Measurements from ENCODE around the gene DOK5. TPM values are rescaled to one million over a fixed set of nuclear protein-coding genes. Genes with fewer than 3 reads are reported as not detected.

The DOK5 gene
- total and polyA plus RNA-seq, 2 of the 8 experiments (the other 6 are each of a cell fraction or from before 2014, with no cell fraction given), result 8.9 to 15.0 TPM

GRCh38 chr20:54481442-54481841 lies 6.0 kb downstream of the DOK5 start:
- Histone ChIP-seq H3K4me3 (ENCODE audit: extremely low read depth in 1 of 4, insufficient read depth in 2 of 4, low read depth in 3 of 4, low read length in 4 of 4) (no peak overlapping the region), H3K9me3 (ENCODE audit: insufficient read depth in 2 of 2, low read depth in 1 of 2, low read length in 1 of 2) (no peaks in the 10 kb centered on the region), H3K27me3 (replicated peaks in 1 of 4; ENCODE audit: control insufficient read depth in 3 of 4, extremely low read depth in 1 of 4, insufficient read depth in 3 of 4, low read length in 3 of 4) (no peaks in the 10 kb centered on the region; a peak in 2 of 7 replicates), H3K79me1 (ENCODE audit: low read depth, low read length) (no peaks in the 10 kb centered on the region), H3K23ac (ENCODE audit: insufficient read length) (no peak overlapping the region), H2BK20ac (ENCODE audit: low read length) (no peak overlapping the region), H3K23me2 (ENCODE audit: low read depth, low read length) (peaks cover 2% of the 10 kb centered on the region), H2BK120ac (replicated peaks; ENCODE audit: low read depth, low read length) (no peak overlapping the region), H3K4me1 (replicated peaks in 1 of 4; ENCODE audit: control insufficient read depth in 3 of 4, insufficient read depth in 4 of 4, low read length in 3 of 4) (peaks cover 3 to 13% (median 7%) of the 10 kb centered on the region in 4 experiments; a peak in 5 of 7 replicates), H3K4me2 (ENCODE audit: insufficient read depth in 1 of 2, low read depth in 2 of 2, low read length in 2 of 2) (no peak overlapping the region), H3K56ac (replicated peaks; ENCODE audit: insufficient read length, low read depth, low read length) (no peak overlapping the region), H2BK12ac (ENCODE audit: low read depth, low read length) (no peak overlapping the region), H3K14ac (ENCODE audit: insufficient read length) (no peak overlapping the region), H3K27ac (ENCODE audit: low read depth, low read length) (no peak overlapping the region), H2AK5ac (ENCODE audit: low read depth, low read length) (no peak overlapping the region), H3K18ac (ENCODE audit: extremely low read depth, low read length) (no peak overlapping the region), H4K8ac (ENCODE audit: extremely low read depth, insufficient read depth, low read length) (no peak overlapping the region), H2BK15ac (ENCODE audit: low read length) (no peak overlapping the region), H4K20me1 (replicated peaks in 1 of 2; ENCODE audit: control insufficient read depth in 1 of 2, insufficient read depth in 2 of 2, low read length in 2 of 2) (no peaks in the 10 kb centered on the region), H3K4ac (replicated peaks; ENCODE audit: insufficient read length, low read depth, low read length) (no peak overlapping the region), H4K91ac (replicated peaks; ENCODE audit: insufficient read length, low read length) (no peak overlapping the region), H3K79me2 (ENCODE audit: control insufficient read depth in 1 of 2, insufficient read depth in 2 of 2, low read length in 2 of 2) (peaks cover 0 to 9% of the 10 kb centered on the region in 2 experiments; a peak in 1 of 4 replicates), H3K36me3 (ENCODE audit: control insufficient read depth in 2 of 4, insufficient read depth in 4 of 4, low read length in 3 of 4) (no peaks in the 10 kb centered on the region), H2AFZ (ENCODE audit: low read length) (no peak overlapping the region), H2BK5ac (ENCODE audit: low read depth, low read length) (no peak overlapping the region), H4K5ac (ENCODE audit: insufficient read length, low read depth, low read length) (no peak overlapping the region), H3K9ac (replicated peaks in 1 of 4; ENCODE audit: extremely low read depth in 1 of 4, low read depth in 3 of 4, low read length in 3 of 4) (no peak overlapping the region)
- no peak for DNase-seq (ENCODE audit: low read depth in 1 of 2, low spot score in 2 of 2)
- POLR2A ChIA-PET (ENCODE audit: partially characterized antibody), result no interaction called here
- CTCF ChIA-PET (ENCODE audit: partially characterized antibody), result interaction anchor here (0.8 to 1.2 kb wide), 3 partner anchors 11 to 165 kb away, joined by 3 read pairs; no protein-coding TSS in a partner anchor
- WGBS, 2 experiments (ENCODE audit: extremely low coverage in 1 of 2, insufficient coverage in 1 of 2, insufficient read length in 1 of 2, insufficient replicate concordance in 2 of 2, low coverage in 1 of 2, low lambda C conversion rate in 2 of 2, missing lambda C conversion rate in 1 of 2), result 98% methylated on average over 4 of the region's 4 CpGs; no CpG with 5 or more reads in 1 of the 2 experiments
- no peak for TF ChIP-seq JUND (IDR thresholded peaks at IDR 0.05; ENCODE audit: low read length)
- TF ChIP-seq TEAD4 (IDR thresholded peaks at IDR 0.05; ENCODE audit: low read depth, low read length), result no peak
- TF ChIP-seq SP4 (IDR thresholded peaks at IDR 0.05; ENCODE audit: low read length), result no peak
- TF ChIP-seq SIRT6 (IDR thresholded peaks at IDR 0.05; ENCODE audit: low read length), result no peak
- TF ChIP-seq MAX (IDR thresholded peaks at IDR 0.05), result no peak
- TF ChIP-seq HDAC6 (IDR thresholded peaks at IDR 0.05; ENCODE audit: low read depth, low read length), result no peak
- no peak for TF ChIP-seq NRF1 (IDR thresholded peaks at IDR 0.05; ENCODE audit: low read depth, low read length)
- TF ChIP-seq EZH2 (IDR thresholded peaks at IDR 0.05; ENCODE audit: low read depth, low read length, severe bottlenecking), result no peak
- TF ChIP-seq TBP (IDR thresholded peaks at IDR 0.05; ENCODE audit: low read depth, low read length), result no peak
- no peak for TF ChIP-seq YY1 (IDR thresholded peaks at IDR 0.05; ENCODE audit: low read depth, low read length)
- no peak for TF ChIP-seq RAD21 (IDR thresholded peaks at IDR 0.05 in 1 of 2, conservative IDR thresholded peaks at IDR 0.05 in 1 of 2; ENCODE audit: low read depth in 2 of 2, low read length in 2 of 2)
- FAIRE-seq, result no peak
